Measurements from ENCODE around the gene MAGEA11.
"Not testable (repeated sequence)": the region's sequence is repeated elsewhere in the genome, so short reads cannot be mapped to it uniquely, and the experiment has no call there.

DNA sequence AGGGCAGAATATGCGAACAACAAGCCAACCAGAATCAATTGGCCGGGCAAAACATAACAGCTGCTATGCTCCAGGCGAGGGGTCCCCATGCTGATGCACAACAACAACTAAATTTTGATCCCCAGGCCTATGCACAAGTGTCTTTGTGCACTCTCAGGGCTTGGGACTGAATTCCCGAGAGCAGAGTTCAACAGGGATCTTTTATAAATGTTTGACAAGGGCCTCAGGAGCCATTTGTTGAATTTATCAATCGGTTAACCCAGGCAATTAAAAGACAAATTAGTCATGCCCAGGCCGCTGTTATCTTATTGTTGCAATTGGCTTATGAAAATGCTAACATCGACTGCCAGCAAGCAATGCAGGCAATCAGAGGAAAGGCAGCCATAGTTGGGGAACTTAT lies 9.4 kb downstream of the MAGEA11 start:
- TF ChIP-seq, protein P1, sequence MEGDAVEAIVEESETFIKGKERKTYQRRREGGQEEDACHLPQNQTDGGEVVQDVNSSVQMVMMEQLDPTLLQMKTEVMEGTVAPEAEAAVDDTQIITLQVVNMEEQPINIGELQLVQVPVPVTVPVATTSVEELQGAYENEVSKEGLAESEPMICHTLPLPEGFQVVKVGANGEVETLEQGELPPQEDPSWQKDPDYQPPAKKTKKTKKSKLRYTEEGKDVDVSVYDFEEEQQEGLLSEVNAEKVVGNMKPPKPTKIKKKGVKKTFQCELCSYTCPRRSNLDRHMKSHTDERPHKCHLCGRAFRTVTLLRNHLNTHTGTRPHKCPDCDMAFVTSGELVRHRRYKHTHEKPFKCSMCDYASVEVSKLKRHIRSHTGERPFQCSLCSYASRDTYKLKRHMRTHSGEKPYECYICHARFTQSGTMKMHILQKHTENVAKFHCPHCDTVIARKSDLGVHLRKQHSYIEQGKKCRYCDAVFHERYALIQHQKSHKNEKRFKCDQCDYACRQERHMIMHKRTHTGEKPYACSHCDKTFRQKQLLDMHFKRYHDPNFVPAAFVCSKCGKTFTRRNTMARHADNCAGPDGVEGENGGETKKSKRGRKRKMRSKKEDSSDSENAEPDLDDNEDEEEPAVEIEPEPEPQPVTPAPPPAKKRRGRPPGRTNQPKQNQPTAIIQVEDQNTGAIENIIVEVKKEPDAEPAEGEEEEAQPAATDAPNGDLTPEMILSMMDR (IDR thresholded peaks at IDR 0.05): not testable (repeated sequence)
- not testable (repeated sequence) for TF ChIP-seq POLR2A (IDR thresholded peaks at IDR 0.05)
